Activated CD4-positive, alpha-beta T cell treated with anti-CD3 and anti-CD28 coated beads for 48 hours (primary cell): ENCODE data around the gene SMARCA5.
A peak's percentile ranks its signal among the peaks of the same experiment; 100 is the strongest.

Experiments used
- DNase-seq: peaks from one replicate; pipeline ENCODE4 v3.0.0-alpha.2; 2020

SMARCA5 gene

GRCh38 chr4:143538979-143539669 is 25.6 kb downstream of the SMARCA5 start:
- no peak for DNase-seq

GRCh38 chr4:143539670-143540023 is 26.1 kb downstream of the SMARCA5 start:
- peak; percentile 29 for DNase-seq

DNA sequence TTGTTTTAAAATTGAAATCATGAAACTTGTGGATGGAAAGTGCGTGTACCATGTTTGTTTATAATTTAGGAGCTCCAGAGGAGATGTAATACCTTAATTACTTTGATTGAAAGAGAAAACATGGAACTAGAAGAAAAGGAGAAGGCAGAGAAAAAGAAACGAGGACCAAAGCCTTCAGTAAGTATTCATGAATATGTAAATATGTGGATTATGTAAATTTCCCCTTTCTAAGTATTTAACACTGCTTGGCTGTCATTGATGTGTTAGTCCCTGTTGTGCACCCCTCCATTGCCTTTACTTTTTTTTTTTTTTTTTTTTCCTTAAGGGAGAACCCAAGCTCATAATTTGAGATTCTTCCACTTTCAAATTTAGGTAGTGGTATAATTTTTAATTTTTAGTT is 36.4 kb downstream of the SMARCA5 start:
- DNase-seq, result no peak

DNA sequence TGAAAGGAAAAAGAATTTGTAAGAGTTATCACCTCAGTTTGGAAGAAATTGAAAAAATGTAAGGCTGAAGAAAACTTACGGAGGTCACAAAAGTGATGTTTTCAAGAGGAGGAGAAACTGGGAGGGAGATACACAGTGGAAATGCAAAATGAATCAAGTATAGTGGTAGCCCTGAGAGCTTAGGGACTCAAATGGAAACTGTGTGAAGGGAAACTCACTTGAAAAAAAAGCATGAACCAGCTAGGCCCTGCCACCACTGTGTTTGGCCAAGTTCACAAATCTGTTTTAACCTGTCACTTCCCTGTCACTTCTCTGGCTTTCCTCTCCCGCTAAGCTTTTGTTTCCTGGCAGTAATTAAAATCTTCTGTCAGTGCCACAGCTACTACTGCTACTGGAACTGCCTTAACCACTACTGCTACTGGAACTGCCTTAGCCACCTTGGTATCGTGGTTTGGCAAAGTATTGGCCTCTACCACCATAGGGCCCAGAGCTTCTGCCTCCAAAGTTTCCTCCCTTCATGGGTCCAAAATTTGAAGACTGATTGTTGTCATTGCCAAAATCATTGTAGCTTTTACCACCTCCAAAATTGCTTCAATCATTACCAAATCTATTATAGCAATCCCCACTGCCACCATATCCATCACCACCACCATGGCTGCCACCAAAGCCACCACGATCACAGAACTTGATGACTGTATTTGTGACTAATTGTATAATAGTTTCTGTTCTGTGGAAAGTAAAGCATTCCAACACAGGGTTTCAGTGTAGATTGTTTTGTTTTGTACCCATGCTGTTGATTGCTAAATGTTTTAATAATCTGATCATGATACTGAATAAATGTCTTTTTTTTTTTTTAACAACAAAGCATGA is 41.5 kb downstream of the SMARCA5 start:
- DNase-seq, result peak; percentile 49

- DNase-seq, result no peak
Observed at GRCh38 chr4:143555676-143556075, 42.2 kb downstream of the SMARCA5 start.

DNA sequence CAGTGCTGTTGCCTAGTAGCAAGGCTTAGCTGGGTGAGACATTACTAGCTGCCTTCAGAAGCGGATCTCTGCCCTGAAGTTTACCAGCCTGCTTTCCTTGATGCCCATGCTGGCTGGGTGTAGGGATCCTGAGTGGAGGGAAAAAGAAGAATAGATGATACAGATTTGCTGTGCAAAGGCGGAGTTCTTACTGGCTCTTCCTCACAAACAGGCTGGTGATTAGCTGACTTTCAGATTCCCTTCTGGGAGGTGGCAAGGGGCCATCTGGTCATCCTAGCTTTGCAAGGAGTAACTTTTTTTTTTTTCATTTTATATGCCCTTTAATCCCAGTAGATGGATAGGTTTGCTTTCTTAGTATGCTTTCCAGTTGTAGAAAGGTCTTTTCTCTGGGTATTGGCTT is 44.8 kb downstream of the SMARCA5 start:
- DNase-seq, result no peak

DNA sequence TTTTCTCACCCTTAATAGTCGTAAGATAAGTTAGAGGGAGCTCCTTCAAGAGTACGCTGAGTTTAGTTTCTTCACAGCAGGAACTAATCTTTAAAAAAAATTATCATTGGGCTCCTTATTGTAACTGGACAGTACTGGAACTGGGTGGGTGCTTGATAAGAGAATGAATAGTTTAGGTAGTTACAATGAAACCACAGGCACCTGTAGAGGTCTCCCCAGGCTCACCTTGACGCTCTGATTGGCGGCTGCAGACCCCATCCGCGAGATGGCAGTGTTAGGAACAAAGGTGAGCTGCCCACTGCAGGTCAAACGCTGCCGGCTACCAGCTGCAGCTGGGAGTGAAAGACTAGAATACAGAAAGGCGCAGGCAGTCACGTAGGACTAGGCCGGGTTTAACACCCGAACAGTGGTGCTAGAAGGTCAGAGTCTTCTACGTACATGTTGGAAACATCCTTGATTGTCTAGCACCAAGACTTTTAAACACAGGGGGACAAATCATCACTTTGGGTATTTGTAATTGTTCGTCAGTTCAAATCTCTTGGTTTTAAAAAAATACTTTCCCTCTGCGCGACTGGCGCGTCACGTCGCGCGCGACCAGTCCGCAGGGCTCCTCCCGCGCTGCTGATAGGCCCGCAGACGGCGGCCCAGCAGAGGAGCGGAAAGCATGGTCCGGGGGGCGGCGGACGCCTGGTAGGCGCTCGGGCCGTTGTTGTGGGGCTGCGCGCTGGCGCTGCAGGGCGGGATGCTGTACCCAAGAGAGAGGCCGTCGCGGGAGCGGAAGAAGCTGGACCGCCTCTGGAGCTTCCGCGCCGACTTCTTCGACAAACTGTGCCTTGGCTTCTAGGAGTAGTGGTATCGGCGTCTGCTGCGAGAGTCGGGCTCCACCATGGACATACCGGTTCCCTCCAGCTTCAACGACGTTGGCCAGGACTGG is 45.6 kb downstream of the SMARCA5 start:
- DNase-seq, result peak; percentile 79

- DNase-seq, result peak; percentile 58
Observed at GRCh38 chr4:143559757-143560147, 46.2 kb downstream of the SMARCA5 start.

- DNase-seq, result no peak
Observed at GRCh38 chr4:143564472-143564871, 51.0 kb downstream of the SMARCA5 start.

DNA sequence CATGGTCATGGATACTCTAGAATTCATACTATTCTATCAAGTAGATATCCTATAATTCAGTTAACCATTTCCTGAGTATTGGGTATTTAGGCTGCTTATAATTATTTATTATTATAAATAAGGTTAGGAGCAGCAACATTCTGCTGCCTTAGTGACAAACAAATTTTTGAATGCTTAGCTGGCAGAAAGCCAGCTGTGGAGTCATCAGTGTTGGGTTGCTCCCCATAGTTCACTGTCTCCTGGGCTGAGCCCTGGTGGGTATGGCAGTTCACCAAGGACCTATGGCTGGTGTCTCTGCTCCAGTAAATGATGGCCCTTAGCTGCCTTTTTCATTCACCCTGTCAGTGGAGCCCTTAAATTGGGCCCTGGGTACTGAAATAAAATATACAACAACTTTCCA is 61.8 kb downstream of the SMARCA5 start:
- DNase-seq, result no peak

DNA sequence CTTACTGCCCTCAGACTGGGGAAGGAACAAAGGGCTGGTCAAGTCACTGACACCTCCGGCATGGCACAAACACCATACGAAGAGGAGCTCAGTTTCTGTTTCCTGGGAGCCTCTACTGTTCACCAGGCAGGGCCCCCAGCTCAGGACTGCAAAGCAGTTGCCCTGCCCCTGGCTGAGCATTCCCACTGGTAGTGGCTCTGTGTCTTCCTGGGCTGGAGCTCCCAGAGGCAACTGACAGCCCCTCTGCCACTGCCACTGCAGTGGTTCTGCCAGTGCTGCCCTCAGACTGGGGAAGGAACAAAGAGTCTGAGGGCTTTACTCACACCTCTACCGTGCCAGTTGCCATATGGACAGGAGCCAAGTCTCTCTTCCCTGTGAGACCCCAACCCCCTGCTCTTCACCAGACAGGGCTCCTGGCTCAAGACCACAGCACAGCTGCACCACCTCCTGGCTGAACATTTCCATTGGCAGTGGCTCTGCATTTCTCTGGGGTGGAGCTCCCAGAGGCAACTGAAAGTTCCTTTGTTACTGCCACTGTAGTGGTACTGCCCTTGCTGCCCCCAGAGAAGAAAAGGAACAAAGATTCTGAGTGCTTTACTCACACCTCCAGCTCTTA is 67.9 kb downstream of the SMARCA5 start:
- DNase-seq, result no peak

DNA sequence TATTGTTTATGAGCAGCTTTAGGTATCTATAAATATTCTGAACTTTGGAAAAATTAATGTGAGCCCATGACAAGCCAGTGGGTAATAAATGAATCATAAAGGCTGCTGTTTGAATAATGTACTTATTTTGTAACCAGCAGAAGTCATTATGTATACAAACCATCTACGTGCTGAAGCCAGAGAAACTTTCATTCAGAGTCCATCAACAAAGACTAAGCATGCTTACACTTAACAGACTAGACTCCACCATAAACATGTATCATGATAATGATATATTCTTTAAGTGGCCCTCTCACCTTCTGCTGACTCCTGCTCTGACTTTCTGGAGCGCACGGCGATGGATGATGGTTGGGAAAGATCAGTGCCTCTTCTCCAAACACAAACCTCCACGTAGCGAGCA is 72.0 kb downstream of the SMARCA5 start:
- no peak for DNase-seq

- no peak for DNase-seq
Observed at GRCh38 chr4:143586080-143586479, 72.6 kb downstream of the SMARCA5 start.

- DNase-seq, result no peak
Observed at GRCh38 chr4:143587703-143588102, 74.2 kb downstream of the SMARCA5 start.

GRCh38 chr4:143597276-143597675 is 83.8 kb downstream of the SMARCA5 start:
- no peak for DNase-seq

DNA sequence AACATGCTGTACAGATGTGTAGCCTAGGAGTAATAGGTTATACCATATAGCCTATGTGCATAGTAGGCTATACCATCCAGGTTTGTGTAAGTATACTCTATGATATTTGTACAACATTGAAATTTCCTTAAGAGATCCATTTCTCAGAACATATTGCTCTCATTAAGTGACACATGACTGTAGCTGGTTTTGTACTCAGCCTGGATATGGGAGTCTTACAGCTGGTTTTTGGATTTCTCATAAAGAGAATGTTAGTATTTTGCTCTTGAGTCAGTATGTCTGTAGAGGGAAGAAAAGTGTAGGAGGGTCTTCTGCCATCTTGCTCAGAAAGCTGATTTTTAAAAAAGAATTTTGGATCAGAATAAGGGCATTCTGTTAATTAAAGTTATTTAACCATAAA is 85.3 kb downstream of the SMARCA5 start:
- DNase-seq, result no peak

- no peak for DNase-seq
Observed at GRCh38 chr4:143599827-143600226, 86.3 kb downstream of the SMARCA5 start.

GRCh38 chr4:143606480-143606879 is 93.0 kb downstream of the SMARCA5 start:
- DNase-seq, result no peak
